Neural cell (in vitro differentiated cells): Measurements from ENCODE around the gene CLDN24. TPM values are rescaled to one million over a fixed set of nuclear protein-coding genes. Genes with fewer than 3 reads are reported as not detected.

ENCODE experiments used
- H2AFZ ChIP-seq: fragments of 200-600, 300-800 bp; sonication (generic), shearing (Covaris generic); 2 replicates; pipeline ENCODE4 v1.6.0; 2014; ENCODE audit warnings: low read depth, mild to moderate bottlenecking, antibody characterized with exemption, low read length, moderate library complexity
- H3F3A ChIP-seq: fragments of 200-600 bp; shearing (Covaris generic); 2 replicates; pipeline ENCODE4 v1.6.1; 2016; ENCODE audit warnings: mild to moderate bottlenecking, moderate library complexity, mixed read lengths, antibody characterized with exemption, low read length; ENCODE audit not compliant: insufficient read depth, poor library complexity, severe bottlenecking
- H3K27ac ChIP-seq: fragments of 200-600, 300-800 bp; sonication (generic), shearing (Covaris generic); 2 replicates; pipeline ENCODE4 v1.5.1; 2014; ENCODE audit warnings: mild to moderate bottlenecking, low read length, moderate library complexity
- H3K27me3 ChIP-seq: fragments of 300-800, 200-600 bp; sonication (generic), shearing (Covaris generic); 2 replicates; pipeline ENCODE4 v1.6.0; 2014; ENCODE audit warnings: mild to moderate bottlenecking, low read depth, low read length, moderate library complexity; ENCODE audit not compliant: insufficient read depth
- H3K36me3 ChIP-seq: fragments of 300-800, 200-600 bp; sonication (generic), shearing (Covaris generic); 2 replicates; pipeline ENCODE4 v1.5.1; 2014; ENCODE audit warnings: mild to moderate bottlenecking, antibody characterized with exemption, low read length, moderate library complexity; ENCODE audit not compliant: insufficient read depth
- H3K4me2 ChIP-seq: fragments of 300-800, 200-600 bp; sonication (generic), shearing (Covaris generic); 2 replicates; pipeline ENCODE4 v1.6.0; 2014; ENCODE audit warnings: mild to moderate bottlenecking, low read length
- H3K4me3 ChIP-seq: fragments of 300-800, 200-600 bp; sonication (generic), shearing (Covaris generic); 2 replicates; pipeline ENCODE4 v1.5.1; 2014; ENCODE audit warnings: mild to moderate bottlenecking, low read length, moderate library complexity
- H3K79me2 ChIP-seq: fragments of 200-600 bp; shearing (Covaris generic); replicated peaks from 2 replicates; pipeline ENCODE4 v1.6.0; 2014; ENCODE audit warnings: mild to moderate bottlenecking, low read length, moderate library complexity; ENCODE audit not compliant: insufficient read depth
- H3K9ac ChIP-seq: fragments of 300-800, 200-600 bp; sonication (generic), shearing (Covaris generic); 2 replicates; pipeline ENCODE4 v1.6.1; 2016; ENCODE audit warnings: mild to moderate bottlenecking, low read length, mixed read lengths
- H3K9me2 ChIP-seq: fragments of 200-600 bp; shearing (Covaris generic); 2 replicates; pipeline ENCODE4 v1.6.1; 2016; ENCODE audit warnings: mild to moderate bottlenecking, low read length, mixed read lengths; ENCODE audit not compliant: insufficient read depth
- H3K9me3 ChIP-seq: fragments of 200-600, 300-800 bp; sonication (generic), shearing (Covaris generic); 2 replicates; pipeline ENCODE4 v1.6.1; 2016; ENCODE audit warnings: mild to moderate bottlenecking, mixed run types, low read length, moderate library complexity, mixed read lengths
- H4K20me1 ChIP-seq: fragments of 200-600 bp; shearing (Covaris generic); 2 replicates; pipeline ENCODE4 v1.6.1; 2016; ENCODE audit warnings: mild to moderate bottlenecking, mixed run types; ENCODE audit not compliant: insufficient read depth
- EP300 ChIP-seq: fragments of 450-650 bp; conservative IDR thresholded peaks from 2 replicates; pipeline ENCODE4 v1.6.1; 2014; ENCODE audit warnings: antibody characterized with exemption, mild to moderate bottlenecking, moderate library complexity; ENCODE audit not compliant: poor library complexity, severe bottlenecking
- EZH2 ChIP-seq: fragments of 200-600, 300-800 bp; shearing (Covaris generic), sonication (generic); IDR thresholded peaks from 2 replicates; pipeline ENCODE4 v1.6.1; 2014; ENCODE audit warnings: antibody characterized with exemption, low read length, borderline replicate concordance, mild to moderate bottlenecking; ENCODE audit not compliant: insufficient read depth, poor library complexity, severe bottlenecking
- POLR2AphosphoS5 ChIP-seq: IDR thresholded peaks from 2 replicates; pipeline ENCODE4 v1.6.1; 2012
- RAD21 ChIP-seq: fragments of 450-650 bp; conservative IDR thresholded peaks from 2 replicates; pipeline ENCODE4 v1.6.1; 2014; ENCODE audit warnings: antibody characterized with exemption, mild to moderate bottlenecking, moderate library complexity
- SMC3 ChIP-seq: fragments of 450-650 bp; conservative IDR thresholded peaks from 2 replicates; pipeline ENCODE4 v1.6.1; 2014; ENCODE audit warnings: antibody characterized with exemption, mild to moderate bottlenecking, moderate library complexity; ENCODE audit not compliant: poor library complexity
- TAF1 ChIP-seq: IDR thresholded peaks from 2 replicates; pipeline ENCODE4 v1.6.1; 2012; ENCODE audit warnings: low read depth
- polyA plus RNA-seq: library from polyadenylated mRNA; depleted of rRNA; stranded (reverse); fragments of >200 nt; gene quantifications from 2 replicates; pipeline ENCODE4 v1.2.3, GENCODE V29; 2014
- TF ChIP-seq, protein P1 (sequence below): IDR thresholded peaks from 2 replicates; pipeline ENCODE4 v1.6.1; 2012; ENCODE audit warnings: borderline replicate concordance
- TF ChIP-seq, protein P2 (sequence below): fragments of 450-650 bp; IDR thresholded peaks from 2 replicates; pipeline ENCODE4 v1.5.1; 2014; ENCODE audit warnings: antibody characterized with exemption, mild to moderate bottlenecking, moderate library complexity; ENCODE audit not compliant: poor library complexity, severe bottlenecking

Gene CLDN24
- polyA plus RNA-seq, 1 donor from 2014 or later: not detected

DNA sequence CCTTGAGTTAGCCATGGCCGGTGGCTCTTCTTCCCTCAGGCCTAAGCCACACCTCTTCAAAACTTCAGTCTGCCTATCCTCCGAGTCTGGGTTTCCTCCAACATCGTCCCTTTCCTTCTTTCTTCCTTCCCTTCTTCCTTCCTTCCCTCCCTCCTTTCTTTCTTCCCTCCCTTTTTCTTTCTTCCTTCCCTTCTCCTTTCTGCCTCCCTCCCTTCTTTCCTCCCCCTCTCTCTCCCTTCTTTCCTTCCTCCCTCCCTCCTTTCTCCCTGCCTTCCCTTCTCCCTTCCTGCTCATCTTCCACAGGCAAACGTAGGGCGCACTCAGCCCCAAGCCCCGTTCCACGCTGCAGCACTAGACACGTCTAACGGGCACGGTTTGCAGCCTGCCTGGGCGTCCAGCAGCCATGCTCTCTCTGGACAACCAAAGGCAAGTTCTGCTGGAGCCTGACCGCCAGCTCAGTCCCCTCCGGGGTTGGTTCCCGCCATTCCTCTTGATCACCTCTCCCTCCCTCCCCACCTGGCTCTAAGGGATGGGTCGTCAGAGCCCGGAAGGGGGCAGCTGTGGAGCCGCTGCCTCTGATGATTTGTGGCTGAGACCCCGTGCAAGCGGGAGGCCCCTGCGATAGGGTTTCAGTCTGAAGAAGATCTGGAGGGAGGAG, 34.1 kb upstream of the CLDN24 start:
- no peak overlapping the region for H3K4me2 ChIP-seq
- TF ChIP-seq EP300 (no peak), EZH2 (no peak), TAF1 (no peak), RAD21 (no peak), SMC3 (no peak)
- TF ChIP-seq, protein P1, sequence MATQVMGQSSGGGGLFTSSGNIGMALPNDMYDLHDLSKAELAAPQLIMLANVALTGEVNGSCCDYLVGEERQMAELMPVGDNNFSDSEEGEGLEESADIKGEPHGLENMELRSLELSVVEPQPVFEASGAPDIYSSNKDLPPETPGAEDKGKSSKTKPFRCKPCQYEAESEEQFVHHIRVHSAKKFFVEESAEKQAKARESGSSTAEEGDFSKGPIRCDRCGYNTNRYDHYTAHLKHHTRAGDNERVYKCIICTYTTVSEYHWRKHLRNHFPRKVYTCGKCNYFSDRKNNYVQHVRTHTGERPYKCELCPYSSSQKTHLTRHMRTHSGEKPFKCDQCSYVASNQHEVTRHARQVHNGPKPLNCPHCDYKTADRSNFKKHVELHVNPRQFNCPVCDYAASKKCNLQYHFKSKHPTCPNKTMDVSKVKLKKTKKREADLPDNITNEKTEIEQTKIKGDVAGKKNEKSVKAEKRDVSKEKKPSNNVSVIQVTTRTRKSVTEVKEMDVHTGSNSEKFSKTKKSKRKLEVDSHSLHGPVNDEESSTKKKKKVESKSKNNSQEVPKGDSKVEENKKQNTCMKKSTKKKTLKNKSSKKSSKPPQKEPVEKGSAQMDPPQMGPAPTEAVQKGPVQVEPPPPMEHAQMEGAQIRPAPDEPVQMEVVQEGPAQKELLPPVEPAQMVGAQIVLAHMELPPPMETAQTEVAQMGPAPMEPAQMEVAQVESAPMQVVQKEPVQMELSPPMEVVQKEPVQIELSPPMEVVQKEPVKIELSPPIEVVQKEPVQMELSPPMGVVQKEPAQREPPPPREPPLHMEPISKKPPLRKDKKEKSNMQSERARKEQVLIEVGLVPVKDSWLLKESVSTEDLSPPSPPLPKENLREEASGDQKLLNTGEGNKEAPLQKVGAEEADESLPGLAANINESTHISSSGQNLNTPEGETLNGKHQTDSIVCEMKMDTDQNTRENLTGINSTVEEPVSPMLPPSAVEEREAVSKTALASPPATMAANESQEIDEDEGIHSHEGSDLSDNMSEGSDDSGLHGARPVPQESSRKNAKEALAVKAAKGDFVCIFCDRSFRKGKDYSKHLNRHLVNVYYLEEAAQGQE: no peak
- TF ChIP-seq, protein P2, sequence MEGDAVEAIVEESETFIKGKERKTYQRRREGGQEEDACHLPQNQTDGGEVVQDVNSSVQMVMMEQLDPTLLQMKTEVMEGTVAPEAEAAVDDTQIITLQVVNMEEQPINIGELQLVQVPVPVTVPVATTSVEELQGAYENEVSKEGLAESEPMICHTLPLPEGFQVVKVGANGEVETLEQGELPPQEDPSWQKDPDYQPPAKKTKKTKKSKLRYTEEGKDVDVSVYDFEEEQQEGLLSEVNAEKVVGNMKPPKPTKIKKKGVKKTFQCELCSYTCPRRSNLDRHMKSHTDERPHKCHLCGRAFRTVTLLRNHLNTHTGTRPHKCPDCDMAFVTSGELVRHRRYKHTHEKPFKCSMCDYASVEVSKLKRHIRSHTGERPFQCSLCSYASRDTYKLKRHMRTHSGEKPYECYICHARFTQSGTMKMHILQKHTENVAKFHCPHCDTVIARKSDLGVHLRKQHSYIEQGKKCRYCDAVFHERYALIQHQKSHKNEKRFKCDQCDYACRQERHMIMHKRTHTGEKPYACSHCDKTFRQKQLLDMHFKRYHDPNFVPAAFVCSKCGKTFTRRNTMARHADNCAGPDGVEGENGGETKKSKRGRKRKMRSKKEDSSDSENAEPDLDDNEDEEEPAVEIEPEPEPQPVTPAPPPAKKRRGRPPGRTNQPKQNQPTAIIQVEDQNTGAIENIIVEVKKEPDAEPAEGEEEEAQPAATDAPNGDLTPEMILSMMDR: no peak

DNA sequence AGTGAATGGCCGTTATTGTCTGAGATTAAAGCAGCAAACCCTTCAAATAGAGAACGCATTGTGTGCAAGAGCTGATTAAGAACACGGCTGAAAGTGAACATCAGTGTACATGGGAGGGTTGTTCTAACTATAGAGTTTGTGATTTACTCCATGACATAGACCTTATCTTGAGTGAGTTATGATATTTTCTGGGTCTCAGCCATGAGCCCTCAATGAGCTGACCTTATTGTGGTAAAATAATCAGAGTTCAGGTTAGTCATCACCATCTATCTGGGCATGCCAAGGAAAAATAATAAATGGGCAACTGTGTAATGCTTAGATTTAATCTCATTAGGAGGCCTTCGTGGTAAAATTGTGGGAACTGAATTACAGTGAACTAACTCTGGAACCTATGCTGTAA, 33.2 kb upstream of the CLDN24 start:
- H3K4me2 ChIP-seq: no peak overlapping the region
- H4K20me1 ChIP-seq: no peaks in the 10 kb centered on the region
- H3K79me2 ChIP-seq: no peaks in the 10 kb centered on the region
- no peak overlapping the region for H2AFZ ChIP-seq
- H3K4me3 ChIP-seq: no peak overlapping the region
- H3K27ac ChIP-seq: no peak overlapping the region
- H3K9me2 ChIP-seq: no peaks in the 10 kb centered on the region
- H3F3A ChIP-seq: no peaks in the 10 kb centered on the region
- H3K36me3 ChIP-seq: no peaks in the 10 kb centered on the region
- no peak overlapping the region for H3K9ac ChIP-seq
- H3K9me3 ChIP-seq: no peaks in the 10 kb centered on the region
- H3K27me3 ChIP-seq: no peaks in the 10 kb centered on the region
- no peak for TF ChIP-seq POLR2AphosphoS5
- TF ChIP-seq RAD21: no peak
- no peak for TF ChIP-seq EP300
- no peak for TF ChIP-seq TAF1
- TF ChIP-seq, protein P1: no peak
- no peak for TF ChIP-seq SMC3
- no peak for TF ChIP-seq EZH2
- TF ChIP-seq, protein P2: no peak

More for the DNA sequence above, 34.1 kb upstream of the CLDN24 start:
- Histone ChIP-seq H3K4me3 (no peak overlapping the region), H3K27me3 (no peaks in the 10 kb centered on the region), H3K9me2 (no peaks in the 10 kb centered on the region), H3K79me2 (no peaks in the 10 kb centered on the region), H3K9me3 (no peaks in the 10 kb centered on the region), H3K9ac (no peak overlapping the region), H3F3A (no peaks in the 10 kb centered on the region), H2AFZ (no peak overlapping the region), H3K27ac (no peak overlapping the region), H3K36me3 (no peaks in the 10 kb centered on the region), H4K20me1 (no peaks in the 10 kb centered on the region)
